ENCODE data around the gene PLLP. TPM values are rescaled to one million over a fixed set of nuclear protein-coding genes. Genes with fewer than 3 reads are reported as not detected.

PLLP gene
- polyA plus RNA-seq, 1 donor from 2014 or later: not detected

DNA sequence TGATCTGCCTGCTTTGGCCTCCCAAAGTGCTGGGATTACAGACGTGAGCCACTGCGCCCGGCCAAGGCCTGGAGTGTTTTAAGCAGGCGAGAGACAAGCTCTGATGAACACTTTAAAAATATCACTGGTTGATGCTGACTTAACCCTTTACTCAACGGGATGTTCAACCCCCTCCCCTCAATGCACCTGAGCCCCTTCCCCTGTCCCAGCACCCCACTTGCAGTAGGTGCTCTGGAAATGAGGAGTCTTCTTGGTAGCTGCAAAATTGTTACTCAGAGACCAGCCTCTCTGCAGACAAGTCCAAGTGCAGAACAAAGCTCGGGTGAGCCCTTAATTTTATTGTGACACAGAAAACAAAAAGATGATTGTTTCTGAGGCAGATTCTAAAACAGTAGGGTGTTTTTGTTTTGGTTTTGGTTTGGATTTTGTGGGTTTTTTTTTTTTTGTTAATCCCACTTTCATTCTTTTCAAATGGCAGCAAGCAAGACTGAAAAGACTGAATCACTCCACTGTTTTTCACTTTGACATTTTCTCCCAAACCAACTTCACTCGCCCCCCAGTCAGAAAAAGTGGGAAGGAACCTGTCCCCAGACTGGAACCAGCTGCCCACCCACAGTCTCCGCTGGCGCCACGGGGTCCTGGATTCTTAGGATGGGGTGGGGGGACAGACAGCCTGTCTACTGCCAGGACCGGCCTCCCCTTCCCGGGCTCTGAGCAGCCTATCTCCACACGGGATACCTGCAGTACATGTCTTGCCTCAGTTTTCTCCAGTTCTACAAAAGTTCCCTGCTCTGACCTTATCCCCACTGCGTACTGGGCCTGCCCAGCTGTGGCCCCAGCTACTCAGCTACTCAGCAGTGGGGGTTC is 5.2 kb upstream of the PLLP start:
- TF ChIP-seq SMC3 (conservative IDR thresholded peaks at IDR 0.05; ENCODE audit: poor library complexity) (no peak), EZH2 (IDR thresholded peaks at IDR 0.05; ENCODE audit: borderline replicate concordance, insufficient read depth, low read length, poor library complexity, severe bottlenecking) (no peak), RAD21 (conservative IDR thresholded peaks at IDR 0.05) (no peak), EP300 (conservative IDR thresholded peaks at IDR 0.05; ENCODE audit: poor library complexity, severe bottlenecking) (no peak), CTCF (IDR thresholded peaks at IDR 0.05; ENCODE audit: poor library complexity, severe bottlenecking) (no peak), MXI1 (conservative IDR thresholded peaks at IDR 0.05; ENCODE audit: poor library complexity, severe bottlenecking) (no peak), REST (IDR thresholded peaks at IDR 0.05; ENCODE audit: borderline replicate concordance) (no peak), TAF1 (IDR thresholded peaks at IDR 0.05; ENCODE audit: low read depth) (no peak), POLR2AphosphoS5 (IDR thresholded peaks at IDR 0.05) (no peak)
- H3K4me2 ChIP-seq (ENCODE audit: low read length): no peak overlapping the region
- H3K79me2 ChIP-seq (replicated peaks; ENCODE audit: insufficient read depth, low read length): no peaks in the 10 kb centered on the region
- H3K4me3 ChIP-seq (ENCODE audit: low read length): no peak overlapping the region
- peaks cover 12% of the 10 kb centered on the region for H3K27me3 ChIP-seq (ENCODE audit: insufficient read depth, low read depth, low read length)
- H3K27ac ChIP-seq (ENCODE audit: low read length): no peak overlapping the region
- no peak overlapping the region for H3K9ac ChIP-seq (ENCODE audit: low read length)
- no peaks in the 10 kb centered on the region for H3F3A ChIP-seq (ENCODE audit: insufficient read depth, low read length, poor library complexity, severe bottlenecking)
- no peaks in the 10 kb centered on the region for H3K9me3 ChIP-seq (ENCODE audit: low read length)
- no peaks in the 10 kb centered on the region for H3K9me2 ChIP-seq (ENCODE audit: insufficient read depth, low read length)
- H4K20me1 ChIP-seq (ENCODE audit: insufficient read depth): no peaks in the 10 kb centered on the region
- no peak overlapping the region for H2AFZ ChIP-seq (ENCODE audit: low read depth, low read length)
- H3K36me3 ChIP-seq (ENCODE audit: insufficient read depth, low read length): no peaks in the 10 kb centered on the region

- Histone ChIP-seq H3K27ac (ENCODE audit: low read length) (no peak overlapping the region), H3F3A (ENCODE audit: insufficient read depth, low read length, poor library complexity, severe bottlenecking) (no peaks in the 10 kb centered on the region), H3K9ac (ENCODE audit: low read length) (no peak overlapping the region), H3K4me3 (ENCODE audit: low read length) (peak overlapping the region; percentile 69), H3K9me2 (ENCODE audit: insufficient read depth, low read length) (no peaks in the 10 kb centered on the region), H3K36me3 (ENCODE audit: insufficient read depth, low read length) (no peaks in the 10 kb centered on the region), H3K27me3 (ENCODE audit: insufficient read depth, low read depth, low read length) (peaks cover 35% of the 10 kb centered on the region), H2AFZ (ENCODE audit: low read depth, low read length) (no peak overlapping the region), H4K20me1 (ENCODE audit: insufficient read depth) (no peaks in the 10 kb centered on the region), H3K79me2 (replicated peaks; ENCODE audit: insufficient read depth, low read length) (no peaks in the 10 kb centered on the region), H3K9me3 (ENCODE audit: low read length) (no peaks in the 10 kb centered on the region), H3K4me2 (ENCODE audit: low read length) (no peak overlapping the region)
- no peak for TF ChIP-seq TAF1 (IDR thresholded peaks at IDR 0.05; ENCODE audit: low read depth)
- TF ChIP-seq REST (IDR thresholded peaks at IDR 0.05; ENCODE audit: borderline replicate concordance): no peak
- no peak for TF ChIP-seq CTCF (IDR thresholded peaks at IDR 0.05; ENCODE audit: poor library complexity, severe bottlenecking)
- TF ChIP-seq EZH2 (IDR thresholded peaks at IDR 0.05; ENCODE audit: borderline replicate concordance, insufficient read depth, low read length, poor library complexity, severe bottlenecking): no peak
- no peak for TF ChIP-seq EP300 (conservative IDR thresholded peaks at IDR 0.05; ENCODE audit: poor library complexity, severe bottlenecking)
- TF ChIP-seq MXI1 (conservative IDR thresholded peaks at IDR 0.05; ENCODE audit: poor library complexity, severe bottlenecking): no peak
- no peak for TF ChIP-seq SMC3 (conservative IDR thresholded peaks at IDR 0.05; ENCODE audit: poor library complexity)
- TF ChIP-seq RAD21 (conservative IDR thresholded peaks at IDR 0.05): no peak
- TF ChIP-seq POLR2AphosphoS5 (IDR thresholded peaks at IDR 0.05): no peak
Observed at GRCh38 chr16:57285379-57285778, 907 bp upstream of the PLLP start.

All from neural cell (in vitro differentiated cells).